ENCODE results near the gene SNX13. TPM values are rescaled to one million over a fixed set of nuclear protein-coding genes. Genes with fewer than 3 reads are reported as not detected.

The SNX13 gene
- polyA plus RNA-seq, 2 of the 4 experiments (the other 2 are of a cell fraction) = 13.1 to 31.6 TPM

DNA sequence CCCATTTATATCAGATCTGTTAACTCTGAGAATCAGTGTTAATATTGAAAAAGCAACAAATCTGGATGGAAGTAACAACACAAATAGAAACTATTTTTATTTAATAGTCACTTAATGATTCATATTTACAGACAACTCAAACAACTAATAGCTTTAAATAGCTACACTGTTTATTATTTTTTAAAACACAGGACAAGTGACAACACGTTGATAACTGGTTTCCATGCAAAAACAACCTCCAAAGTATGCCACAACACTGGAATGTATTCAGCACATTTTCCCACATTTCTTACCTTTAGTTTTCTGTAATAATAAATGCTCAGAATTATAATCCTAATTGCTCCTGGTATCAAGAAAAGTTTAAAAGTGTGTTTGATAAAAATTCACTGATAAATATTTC is 4.0 kb downstream of the SNX13 start:
- ATAC-seq (no peak), FAIRE-seq (no peak), DNase-seq (ENCODE audit: low read depth in 1 of 2, low spot score in 1 of 2) (no peak)
- H3K4me3 ChIP-seq = no peak overlapping the region
- ChIA-PET POLR2A (no interaction called here), CTCF (no interaction called here)
- H3K9me3 ChIP-seq = no peaks in the 10 kb centered on the region
- H3K27ac ChIP-seq = no peak overlapping the region
- TF ChIP-seq TP53 (CRISPR knock-in tag; IDR thresholded peaks at IDR 0.05) (no peak), FOSB (CRISPR knock-in tag; IDR thresholded peaks at IDR 0.05) (no peak), CBX8 (IDR thresholded peaks at IDR 0.05) (no peak), ZSCAN20 (CRISPR knock-in tag; IDR thresholded peaks at IDR 0.05) (no peak), ZC3H11A (IDR thresholded peaks at IDR 0.05) (no peak), EHMT2 (IDR thresholded peaks at IDR 0.05; ENCODE audit: low read depth) (no peak), HDAC2 (IDR thresholded peaks at IDR 0.05) (no peak), RCOR1 (IDR thresholded peaks at IDR 0.05; ENCODE audit: low read depth, low read length) (no peak), ZFP36 (IDR thresholded peaks at IDR 0.05; ENCODE audit: borderline replicate concordance, partially characterized antibody) (no peak), RARB (CRISPR knock-in tag; IDR thresholded peaks at IDR 0.05) (no peak), CHD2 (IDR thresholded peaks at IDR 0.05; ENCODE audit: low read length, partially characterized antibody) (no peak), EHF (CRISPR knock-in tag; IDR thresholded peaks at IDR 0.05) (no peak), MAFK (IDR thresholded peaks at IDR 0.05; ENCODE audit: partially characterized antibody) (no peak)
- TF ChIP-seq, protein P1, sequence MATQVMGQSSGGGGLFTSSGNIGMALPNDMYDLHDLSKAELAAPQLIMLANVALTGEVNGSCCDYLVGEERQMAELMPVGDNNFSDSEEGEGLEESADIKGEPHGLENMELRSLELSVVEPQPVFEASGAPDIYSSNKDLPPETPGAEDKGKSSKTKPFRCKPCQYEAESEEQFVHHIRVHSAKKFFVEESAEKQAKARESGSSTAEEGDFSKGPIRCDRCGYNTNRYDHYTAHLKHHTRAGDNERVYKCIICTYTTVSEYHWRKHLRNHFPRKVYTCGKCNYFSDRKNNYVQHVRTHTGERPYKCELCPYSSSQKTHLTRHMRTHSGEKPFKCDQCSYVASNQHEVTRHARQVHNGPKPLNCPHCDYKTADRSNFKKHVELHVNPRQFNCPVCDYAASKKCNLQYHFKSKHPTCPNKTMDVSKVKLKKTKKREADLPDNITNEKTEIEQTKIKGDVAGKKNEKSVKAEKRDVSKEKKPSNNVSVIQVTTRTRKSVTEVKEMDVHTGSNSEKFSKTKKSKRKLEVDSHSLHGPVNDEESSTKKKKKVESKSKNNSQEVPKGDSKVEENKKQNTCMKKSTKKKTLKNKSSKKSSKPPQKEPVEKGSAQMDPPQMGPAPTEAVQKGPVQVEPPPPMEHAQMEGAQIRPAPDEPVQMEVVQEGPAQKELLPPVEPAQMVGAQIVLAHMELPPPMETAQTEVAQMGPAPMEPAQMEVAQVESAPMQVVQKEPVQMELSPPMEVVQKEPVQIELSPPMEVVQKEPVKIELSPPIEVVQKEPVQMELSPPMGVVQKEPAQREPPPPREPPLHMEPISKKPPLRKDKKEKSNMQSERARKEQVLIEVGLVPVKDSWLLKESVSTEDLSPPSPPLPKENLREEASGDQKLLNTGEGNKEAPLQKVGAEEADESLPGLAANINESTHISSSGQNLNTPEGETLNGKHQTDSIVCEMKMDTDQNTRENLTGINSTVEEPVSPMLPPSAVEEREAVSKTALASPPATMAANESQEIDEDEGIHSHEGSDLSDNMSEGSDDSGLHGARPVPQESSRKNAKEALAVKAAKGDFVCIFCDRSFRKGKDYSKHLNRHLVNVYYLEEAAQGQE (IDR thresholded peaks at IDR 0.05) = no peak
- WGBS (ENCODE audit: missing lambda C conversion rate) = 87% methylated on average over 1 of the region's 1 CpG
- H3K4me2 ChIP-seq = no peak overlapping the region
- peaks cover 15% of the 10 kb centered on the region for H3K4me1 ChIP-seq

DNA sequence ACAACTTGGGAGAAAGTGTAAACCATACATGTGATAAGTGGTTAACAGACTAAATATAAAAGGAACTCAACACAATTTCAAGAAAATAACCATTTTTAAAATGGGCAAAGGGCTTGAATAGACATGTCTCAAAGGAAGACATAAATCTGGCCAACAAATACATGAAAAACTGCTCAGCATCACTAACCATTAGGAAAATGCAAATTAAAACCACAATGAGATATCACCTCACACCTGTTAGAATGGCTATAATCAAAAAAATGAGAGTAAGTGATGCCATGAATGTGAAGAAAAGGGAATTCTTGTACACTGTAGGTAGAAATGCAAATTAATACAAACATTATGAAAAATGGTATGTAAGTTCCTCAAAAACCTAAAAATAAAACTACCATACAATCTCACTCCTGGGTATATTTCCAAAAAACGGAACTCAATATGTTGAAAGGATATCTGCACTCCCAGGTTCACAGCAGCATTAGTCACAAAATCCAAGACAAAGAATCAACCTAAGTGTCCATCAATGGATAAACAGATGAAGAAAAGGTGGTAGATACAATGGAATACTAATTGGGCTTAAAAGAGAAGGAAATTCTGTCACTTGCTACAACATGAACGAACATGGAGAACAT is 5.6 kb downstream of the SNX13 start:
- Histone ChIP-seq H3K4me2 (no peak overlapping the region), H3K4me1 (peaks cover 13% of the 10 kb centered on the region), H3K4me3 (no peak overlapping the region), H3K9me3 (no peaks in the 10 kb centered on the region), H3K27ac (no peak overlapping the region)
- no peak for TF ChIP-seq HOXB13 (CRISPR knock-in tag; IDR thresholded peaks at IDR 0.05; ENCODE audit: low read depth)
- no peak for TF ChIP-seq CBX2 (IDR thresholded peaks at IDR 0.05; ENCODE audit: borderline replicate concordance, low read depth)
- no peak for TF ChIP-seq NPAS2 (CRISPR knock-in tag; IDR thresholded peaks at IDR 0.05; ENCODE audit: borderline replicate concordance)
- TF ChIP-seq HDAC2 (IDR thresholded peaks at IDR 0.05) = no peak
- TF ChIP-seq, protein P2, sequence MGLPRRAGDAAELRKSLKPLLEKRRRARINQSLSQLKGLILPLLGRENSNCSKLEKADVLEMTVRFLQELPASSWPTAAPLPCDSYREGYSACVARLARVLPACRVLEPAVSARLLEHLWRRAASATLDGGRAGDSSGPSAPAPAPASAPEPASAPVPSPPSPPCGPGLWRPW (IDR thresholded peaks at IDR 0.05) = no peak
- TF ChIP-seq CBX8 (IDR thresholded peaks at IDR 0.05) = no peak
- no peak for TF ChIP-seq ZNF302 (CRISPR knock-in tag; IDR thresholded peaks at IDR 0.05)
- no peak for TF ChIP-seq BHLHE40 (IDR thresholded peaks at IDR 0.05; ENCODE audit: low read depth, low read length)
- TF ChIP-seq PHF8 (IDR thresholded peaks at IDR 0.05; ENCODE audit: borderline replicate concordance, low read depth) = no peak
- no peak for TF ChIP-seq SMC3 (IDR thresholded peaks at IDR 0.05)
- no peak for TF ChIP-seq SREBF2 (IDR thresholded peaks at IDR 0.05)
- TF ChIP-seq, protein P3, sequence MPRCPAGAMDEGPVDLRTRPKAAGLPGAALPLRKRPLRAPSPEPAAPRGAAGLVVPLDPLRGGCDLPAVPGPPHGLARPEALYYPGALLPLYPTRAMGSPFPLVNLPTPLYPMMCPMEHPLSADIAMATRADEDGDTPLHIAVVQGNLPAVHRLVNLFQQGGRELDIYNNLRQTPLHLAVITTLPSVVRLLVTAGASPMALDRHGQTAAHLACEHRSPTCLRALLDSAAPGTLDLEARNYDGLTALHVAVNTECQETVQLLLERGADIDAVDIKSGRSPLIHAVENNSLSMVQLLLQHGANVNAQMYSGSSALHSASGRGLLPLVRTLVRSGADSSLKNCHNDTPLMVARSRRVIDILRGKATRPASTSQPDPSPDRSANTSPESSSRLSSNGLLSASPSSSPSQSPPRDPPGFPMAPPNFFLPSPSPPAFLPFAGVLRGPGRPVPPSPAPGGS (IDR thresholded peaks at IDR 0.05) = no peak
- TF ChIP-seq EP300 (IDR thresholded peaks at IDR 0.05) = no peak
- no peak for TF ChIP-seq JUNB (IDR thresholded peaks at IDR 0.05)
- no peak for TF ChIP-seq JUN (IDR thresholded peaks at IDR 0.05)
- no peak for TF ChIP-seq TP53 (CRISPR knock-in tag; IDR thresholded peaks at IDR 0.05)
- TF ChIP-seq HOXA7 (CRISPR knock-in tag; IDR thresholded peaks at IDR 0.05) = no peak
- no peak for TF ChIP-seq ESRRA (IDR thresholded peaks at IDR 0.05; ENCODE audit: borderline replicate concordance, low read length)
- TF ChIP-seq CHD2 (IDR thresholded peaks at IDR 0.05; ENCODE audit: low read length, partially characterized antibody) = no peak
- ATAC-seq = no peak
- CTCF ChIA-PET = no interaction called here
- WGBS (ENCODE audit: missing lambda C conversion rate) = 94% methylated on average over 2 of the region's 2 CpGs
- no peak for DNase-seq (ENCODE audit: low read depth in 1 of 2, low spot score in 1 of 2)
- FAIRE-seq = no peak
- POLR2A ChIA-PET = no interaction called here

Data from A549 (cell line).